DMS79 (cell line): ENCODE results near the gene ACAP3.

Experiments
- DNase-seq: peaks from one replicate; lab custom pipeline; 2025; lab: John Stamatoyannopoulos, UW

The ACAP3 gene

GRCh38 chr1:1314678-1315335 lies 7.1 kb upstream of the ACAP3 start:
- DNase-seq, result no peak

- DNase-seq, result no peak
Observed at GRCh38 chr1:1314237-1314586, 6.5 kb upstream of the ACAP3 start.

DNA sequence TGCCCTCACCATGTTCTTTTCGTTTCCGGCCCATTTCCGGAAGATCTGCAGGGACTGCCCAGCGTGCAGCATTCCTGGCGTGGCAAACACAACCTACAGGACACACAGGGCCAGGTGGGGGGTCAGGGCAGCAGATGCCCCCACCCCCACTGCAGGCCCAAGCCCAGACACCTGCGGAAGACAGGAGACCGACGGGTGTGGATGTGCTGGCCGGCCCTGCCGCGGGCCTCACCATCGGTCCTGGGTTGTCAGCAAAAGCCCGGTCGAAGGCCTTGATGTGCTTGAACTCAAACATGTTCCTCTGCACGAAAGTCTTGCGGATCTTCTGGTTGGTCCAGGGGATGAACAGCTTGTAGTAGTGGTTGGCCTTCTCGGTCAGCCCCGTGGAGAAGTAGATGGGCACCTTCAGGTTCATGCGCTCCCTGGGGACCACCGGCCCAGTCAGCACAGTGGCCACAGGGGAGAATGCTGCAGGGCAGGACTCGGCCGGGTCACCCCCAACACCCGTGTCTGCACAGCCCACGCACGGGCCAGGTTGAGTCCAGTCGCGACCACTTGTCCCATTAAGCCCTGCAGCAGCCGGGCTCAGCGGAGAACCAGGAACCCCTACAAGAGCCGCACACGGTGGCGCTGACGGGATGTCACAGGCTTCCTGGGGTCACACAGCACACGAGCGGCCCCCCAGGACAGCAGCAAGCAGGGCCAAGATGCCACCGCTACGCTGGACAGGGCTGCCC lies 5.9 kb upstream of the ACAP3 start:
- no peak for DNase-seq

DNA sequence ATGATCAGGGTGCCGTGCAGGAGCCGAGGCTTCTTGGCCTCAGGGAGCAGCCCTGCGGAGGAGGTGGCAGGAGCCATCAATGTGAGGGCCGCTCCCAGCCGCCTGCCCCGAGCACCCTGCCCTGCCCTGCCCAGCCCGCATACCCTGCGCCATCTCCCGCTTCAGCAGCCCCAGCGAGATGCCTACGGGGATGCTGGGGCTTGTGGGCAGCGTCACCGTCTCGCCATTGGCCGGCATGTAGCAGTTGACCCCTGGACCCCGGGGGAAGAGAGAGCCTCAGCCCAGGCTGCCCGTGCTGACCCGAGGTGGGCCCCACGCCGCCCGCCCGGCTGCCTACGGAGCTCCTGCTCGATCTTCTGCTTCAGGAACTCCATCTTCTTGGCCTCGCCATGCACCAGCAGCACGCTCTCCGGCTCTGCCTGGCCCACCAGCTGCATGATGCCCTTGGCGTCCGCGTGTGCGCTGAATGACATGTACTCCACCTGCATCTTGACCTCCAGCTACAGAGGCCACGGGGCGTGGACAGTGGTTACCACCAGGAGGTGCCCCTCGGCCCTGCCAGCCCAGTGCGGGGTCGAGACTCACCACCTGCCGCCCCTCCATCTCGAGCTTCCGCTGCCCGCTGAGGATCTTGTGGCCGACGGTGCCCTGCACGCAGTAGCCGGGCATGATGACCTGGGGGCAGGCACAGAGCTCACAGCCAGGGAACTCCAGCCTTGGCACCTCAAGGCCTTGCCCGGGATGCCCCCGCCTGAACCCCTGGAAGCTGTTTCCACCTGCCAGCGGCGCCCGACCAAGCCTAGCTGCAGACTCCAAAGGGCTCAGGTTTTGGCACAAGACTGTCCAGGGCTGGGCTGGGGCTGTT lies 5.0 kb upstream of the ACAP3 start:
- no peak for DNase-seq

DNA sequence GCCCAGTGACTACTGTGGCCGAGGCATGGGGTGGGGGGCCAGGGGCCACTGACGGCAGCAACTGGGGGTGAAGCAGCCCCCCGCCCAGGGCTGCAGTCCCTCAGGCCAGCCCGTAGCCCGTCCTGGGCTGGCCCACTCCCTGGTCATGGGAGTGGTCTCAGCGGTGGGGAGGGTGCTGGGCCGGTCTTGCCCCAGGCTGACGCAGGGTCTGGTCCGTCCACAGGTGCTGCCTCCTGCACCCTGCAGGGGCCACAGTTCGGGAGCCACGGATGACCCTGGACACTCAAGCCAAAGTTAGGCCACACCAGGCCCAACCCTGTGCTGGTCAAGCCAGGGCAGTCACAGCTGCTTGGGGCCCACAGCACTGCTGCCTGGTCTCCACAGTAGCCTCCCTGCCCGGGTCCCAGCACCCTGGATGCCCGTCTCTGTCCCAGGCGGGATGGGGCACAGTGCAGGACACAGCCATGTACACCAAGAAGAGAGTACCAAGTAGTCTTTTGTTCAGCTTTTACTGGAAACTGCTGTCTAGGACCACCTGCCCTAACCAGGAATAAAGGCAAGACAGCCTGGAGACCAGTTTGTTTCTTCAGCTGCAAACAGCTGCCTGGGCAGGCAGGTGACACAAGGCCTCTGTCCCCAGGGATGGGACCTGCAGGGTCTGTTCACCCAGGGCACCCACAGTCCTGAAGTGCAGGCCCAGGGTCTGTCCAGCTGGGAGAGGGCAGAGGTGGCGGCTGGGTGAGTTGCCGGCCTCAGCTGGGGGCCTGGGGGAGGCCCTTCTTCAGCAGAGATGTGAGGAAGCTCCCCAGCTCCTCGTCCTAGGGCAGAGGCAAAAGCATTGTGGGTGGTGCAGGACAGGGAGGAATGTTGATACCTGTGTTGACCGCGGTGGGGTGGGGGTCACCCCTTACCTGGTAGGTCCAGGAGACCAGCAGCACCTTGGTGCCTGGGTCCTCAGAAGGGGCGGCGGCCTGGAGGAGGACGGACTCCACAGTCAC lies 3.7 kb upstream of the ACAP3 start:
- DNase-seq, result no peak

DNA sequence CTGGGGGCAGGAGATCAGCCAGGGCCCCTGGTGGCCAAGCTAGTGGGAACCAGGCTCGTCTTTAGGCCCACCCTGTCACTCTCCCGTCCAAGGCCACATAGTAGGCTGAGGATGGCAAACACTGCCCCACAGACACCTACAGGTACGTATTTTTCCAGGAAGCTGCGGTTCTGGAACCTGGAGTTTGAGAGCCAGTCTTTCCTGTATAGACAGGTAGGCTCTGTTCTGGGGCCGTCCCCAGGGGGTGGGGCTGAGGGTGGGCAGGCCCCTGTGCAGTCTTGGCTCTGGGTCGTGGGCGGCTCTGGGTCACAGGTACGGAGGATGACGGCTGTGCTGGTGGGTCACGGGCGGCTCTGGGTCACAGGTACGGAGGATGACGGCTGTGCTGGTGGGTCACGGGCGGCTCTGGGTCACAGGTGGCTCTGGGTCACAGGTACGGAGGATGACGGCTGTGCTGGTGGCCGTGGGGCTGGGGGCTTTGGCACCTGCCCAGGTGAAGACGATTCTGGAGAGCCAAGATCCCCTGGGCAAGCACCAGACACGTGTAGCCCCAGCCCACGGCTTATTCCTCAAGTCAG lies 2.8 kb upstream of the ACAP3 start:
- DNase-seq, result no peak

GRCh38 chr1:1310109-1310385 lies 2.3 kb upstream of the ACAP3 start:
- no peak for DNase-seq

DNA sequence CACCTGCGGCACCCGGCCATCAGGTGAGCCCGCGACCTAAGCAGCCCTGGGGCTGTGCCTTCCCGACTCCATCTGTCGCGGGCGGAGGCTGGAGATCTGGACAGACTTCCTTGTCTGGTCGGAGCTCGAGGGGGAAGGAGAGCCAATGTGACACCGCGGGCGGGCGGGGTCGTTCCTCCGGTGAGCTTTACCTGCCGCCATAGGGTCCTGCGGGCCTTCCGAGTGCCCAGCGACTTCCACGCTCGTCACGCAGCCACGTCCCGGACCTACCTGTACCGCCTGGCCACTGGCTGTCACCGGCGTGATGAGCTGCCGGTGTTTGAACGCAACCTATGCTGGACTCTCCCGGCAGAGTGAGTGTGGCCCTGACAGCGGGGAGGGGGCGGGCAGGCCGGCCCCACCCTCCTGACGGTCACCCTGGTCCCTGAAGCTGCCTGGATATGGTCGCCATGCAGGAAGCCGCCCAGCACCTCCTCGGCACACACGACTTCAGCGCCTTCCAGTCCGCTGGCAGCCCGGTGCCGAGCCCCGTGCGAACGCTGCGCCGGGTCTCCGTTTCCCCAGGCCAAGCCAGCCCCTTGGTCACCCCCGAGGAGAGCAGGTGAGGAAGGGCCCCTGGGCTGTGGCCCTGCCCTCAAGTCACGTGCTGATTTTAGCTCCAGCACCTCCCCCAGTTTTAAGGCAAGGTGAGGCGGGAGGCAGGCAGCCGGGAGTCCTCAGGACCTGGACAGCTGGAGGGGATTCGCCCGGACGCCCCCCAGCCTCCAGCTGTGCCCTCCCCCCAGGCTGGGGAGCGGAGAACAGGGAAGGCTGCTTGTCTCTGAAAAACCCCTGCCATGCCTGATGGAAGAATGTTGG lies 1.8 kb upstream of the ACAP3 start:
- no peak for DNase-seq

GRCh38 chr1:1308756-1309250 lies 1.1 kb upstream of the ACAP3 start:
- no peak for DNase-seq

- DNase-seq, result no peak
Observed at GRCh38 chr1:1307261-1307922, 338 bp downstream of the ACAP3 start.

- DNase-seq, result no peak
Observed at GRCh38 chr1:1306661-1307260, 969 bp downstream of the ACAP3 start.

GRCh38 chr1:1306070-1306660 lies 1.6 kb downstream of the ACAP3 start:
- peak; percentile 4 for DNase-seq

DNA sequence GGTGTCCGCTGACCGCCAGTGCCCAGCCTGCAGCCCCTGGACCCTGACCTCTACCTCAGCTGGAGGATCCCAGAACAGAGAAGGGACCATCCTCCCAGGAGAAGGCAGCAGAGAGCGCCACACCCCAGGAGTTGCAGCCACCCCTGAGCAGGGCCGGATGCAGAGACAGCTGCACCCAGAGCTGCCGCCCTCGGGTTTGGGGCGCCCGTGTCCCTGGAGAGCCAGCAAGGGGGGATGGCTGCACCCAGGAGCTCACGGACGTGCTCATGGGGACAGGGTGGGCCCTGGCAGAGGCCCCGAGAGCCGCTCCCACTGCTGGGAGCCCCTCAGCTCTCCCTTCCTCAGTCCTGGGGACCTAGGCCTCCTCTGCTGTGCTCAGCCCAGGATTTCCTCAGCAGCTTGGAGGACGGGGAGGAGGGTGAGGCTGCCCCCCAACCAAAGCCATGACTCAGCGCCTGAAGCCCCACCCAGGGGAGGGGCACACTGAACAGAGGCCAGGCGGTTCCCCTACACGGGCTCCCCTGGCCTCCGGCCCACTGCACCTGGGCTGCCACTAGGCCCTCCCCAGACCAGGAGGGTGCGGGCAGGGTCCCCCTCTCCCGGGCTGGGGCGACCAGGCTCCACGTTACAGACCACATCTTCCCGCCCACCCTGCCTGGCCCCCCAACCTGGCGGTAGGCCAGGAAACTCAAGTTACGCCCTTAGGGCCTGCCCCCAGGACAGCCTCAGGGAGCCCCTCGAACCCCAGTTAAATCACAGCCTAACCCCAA lies 2.2 kb downstream of the ACAP3 start:
- peak; percentile 17 for DNase-seq

DNA sequence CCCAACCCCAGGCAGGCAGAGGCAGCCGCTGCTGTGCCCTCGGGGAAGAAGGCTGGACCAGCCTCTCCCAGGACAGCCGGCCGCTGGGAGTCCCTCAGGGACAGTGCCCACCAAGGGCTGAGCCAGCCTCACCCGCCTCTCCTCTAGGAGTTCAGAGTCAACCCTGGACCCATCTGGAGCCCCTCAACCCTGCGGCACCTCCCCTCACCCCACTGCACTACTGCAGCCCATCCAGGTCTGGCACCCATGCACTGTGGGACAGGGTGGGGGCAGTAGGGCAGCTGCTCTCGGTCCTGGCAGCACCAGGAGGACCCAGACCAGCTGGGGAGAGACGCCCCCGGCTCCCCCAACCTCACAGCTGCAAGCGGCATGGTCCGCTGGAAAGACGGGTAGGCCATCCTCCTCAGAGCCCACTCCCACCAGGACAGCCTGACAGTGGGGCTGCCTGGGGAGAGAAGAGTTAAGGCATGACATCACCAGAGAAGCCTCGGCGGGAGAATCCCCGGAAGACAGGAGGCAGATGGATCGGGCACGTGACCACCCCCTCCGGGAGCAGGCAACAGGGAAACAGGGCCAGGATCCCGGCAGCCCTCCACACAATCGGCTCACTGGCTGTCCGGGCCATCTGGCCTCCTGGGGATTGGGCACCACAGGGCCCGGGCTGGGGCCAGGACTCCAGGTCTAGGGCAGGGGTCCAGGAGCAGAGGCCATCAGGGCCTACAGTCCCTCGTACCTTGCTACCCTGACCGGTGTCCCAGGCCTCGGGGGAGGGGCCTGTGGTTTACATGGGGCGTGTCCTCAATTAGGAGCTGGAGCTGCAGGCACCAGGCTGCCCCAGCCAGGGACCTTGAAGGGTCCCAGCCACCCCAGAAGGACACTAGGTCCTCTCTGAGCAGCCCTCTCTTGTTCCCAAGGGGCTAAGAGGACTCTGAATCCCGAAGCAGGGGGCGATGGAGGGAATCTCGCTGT lies 3.1 kb downstream of the ACAP3 start:
- DNase-seq, result peak; percentile 29

DNA sequence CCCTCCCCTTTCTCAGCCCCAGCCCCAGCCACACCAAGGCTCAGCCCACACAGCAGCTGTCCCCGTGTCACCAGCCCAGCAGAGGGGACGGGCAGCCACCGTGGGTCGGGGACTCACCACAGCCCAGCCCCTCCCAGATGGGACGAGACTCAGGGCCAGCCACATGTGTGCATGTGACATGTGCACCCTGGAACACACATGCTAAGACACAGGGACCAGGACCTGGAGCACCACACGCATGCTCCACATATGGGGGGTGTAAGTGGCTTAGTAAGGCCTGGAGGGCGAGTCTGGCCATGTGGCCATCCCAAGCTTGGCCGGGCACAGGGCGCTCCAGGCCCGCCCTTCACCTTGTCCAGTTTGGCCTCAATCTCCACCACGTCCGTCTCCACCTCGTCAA lies 4.0 kb downstream of the ACAP3 start:
- no peak for DNase-seq

- DNase-seq, result peak; percentile 5
Observed at GRCh38 chr1:1302951-1303509, 4.7 kb downstream of the ACAP3 start.

GRCh38 chr1:1302006-1302430 lies 5.7 kb downstream of the ACAP3 start:
- DNase-seq, result no peak
